HG03139 (cell line): Measurements from ENCODE around the gene RAB3IL1.
"Not testable (repeated sequence)": the region's sequence is repeated elsewhere in the genome, so short reads cannot be mapped to it uniquely, and the experiment has no call there.

Experiments used
- ATAC-seq: cut with Tn5 transposase; IDR thresholded peaks from one replicate; pipeline ENCODE4 v1.9.1; 2021; ENCODE audit not compliant: unreplicated experiment

The RAB3IL1 gene

DNA sequence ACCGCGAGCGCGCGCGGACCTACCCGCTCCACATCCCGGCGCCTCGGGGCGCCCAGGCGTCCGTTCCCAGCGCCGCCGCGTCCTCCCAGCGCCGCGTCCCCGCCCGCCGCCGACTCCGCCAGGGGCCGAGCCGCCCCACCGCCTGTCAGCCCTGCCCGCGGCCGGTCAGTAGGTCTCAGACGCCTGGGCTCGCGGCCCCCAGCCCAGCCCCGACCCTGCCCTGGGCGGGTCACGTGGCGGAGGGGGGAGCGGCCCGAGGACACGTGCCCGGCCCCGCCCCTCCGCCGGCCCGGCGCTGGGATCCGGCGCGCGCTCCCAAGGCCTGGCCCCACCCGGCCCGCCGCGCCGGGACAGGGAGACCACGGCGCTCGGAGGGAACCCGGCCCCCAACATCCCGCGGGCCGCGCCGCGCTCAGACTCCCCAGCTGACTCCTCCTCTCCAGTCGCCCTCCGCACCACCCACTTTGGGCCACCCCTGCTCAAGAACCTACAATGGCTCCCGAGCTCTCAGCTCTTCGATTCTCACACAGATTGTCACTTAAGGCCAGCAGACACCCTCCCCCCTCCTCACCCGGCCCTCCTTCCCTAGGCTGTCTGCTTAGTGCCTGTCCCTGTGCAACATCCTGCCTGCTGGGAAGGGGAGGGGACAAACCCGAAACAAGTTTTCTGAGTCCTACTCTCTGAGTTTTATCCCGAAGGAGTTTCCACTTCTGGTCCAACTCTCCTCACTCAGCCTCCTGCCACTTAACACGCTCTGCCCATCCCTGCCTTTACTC, at the start of gene RAB3IL1:
Gene RAB3IL1 (minus strand): TSS at position 233 of the 776 bp plus-strand sequence. CDS start 199 bp downstream, at position 34.
- no peak for ATAC-seq

GRCh38 chr11:61966734-61967115, 49.4 kb upstream of the RAB3IL1 start:
- no peak for ATAC-seq

DNA sequence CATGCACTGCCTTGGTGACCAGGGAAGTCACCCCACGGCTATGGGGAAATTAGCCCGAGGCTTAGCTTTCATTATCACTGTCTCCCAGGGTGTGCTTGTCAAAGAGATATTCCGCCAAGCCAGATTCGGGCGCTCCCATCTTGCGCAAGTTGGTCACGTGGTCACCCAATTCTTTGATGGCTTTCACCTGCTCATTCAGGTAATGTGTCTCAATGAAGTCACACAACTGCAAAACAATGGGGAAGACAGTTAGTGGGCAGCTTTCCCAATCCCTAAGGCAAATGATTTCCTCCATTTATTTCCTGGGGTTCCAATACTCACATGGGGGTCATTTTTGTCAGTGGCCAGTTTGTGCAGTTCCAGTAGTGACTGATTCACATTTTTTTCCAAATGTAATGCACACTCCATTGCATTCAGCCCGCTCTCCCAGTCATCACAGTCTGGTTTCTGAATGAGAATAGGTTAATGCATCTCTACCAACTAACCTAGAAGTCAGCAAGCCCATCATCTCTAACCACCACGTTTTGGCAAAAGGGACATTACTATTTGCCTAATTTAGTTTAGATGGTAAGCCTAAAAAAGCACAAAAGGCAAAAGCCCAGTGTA, 47.4 kb upstream of the RAB3IL1 start:
- ATAC-seq, result not testable (repeated sequence)

DNA sequence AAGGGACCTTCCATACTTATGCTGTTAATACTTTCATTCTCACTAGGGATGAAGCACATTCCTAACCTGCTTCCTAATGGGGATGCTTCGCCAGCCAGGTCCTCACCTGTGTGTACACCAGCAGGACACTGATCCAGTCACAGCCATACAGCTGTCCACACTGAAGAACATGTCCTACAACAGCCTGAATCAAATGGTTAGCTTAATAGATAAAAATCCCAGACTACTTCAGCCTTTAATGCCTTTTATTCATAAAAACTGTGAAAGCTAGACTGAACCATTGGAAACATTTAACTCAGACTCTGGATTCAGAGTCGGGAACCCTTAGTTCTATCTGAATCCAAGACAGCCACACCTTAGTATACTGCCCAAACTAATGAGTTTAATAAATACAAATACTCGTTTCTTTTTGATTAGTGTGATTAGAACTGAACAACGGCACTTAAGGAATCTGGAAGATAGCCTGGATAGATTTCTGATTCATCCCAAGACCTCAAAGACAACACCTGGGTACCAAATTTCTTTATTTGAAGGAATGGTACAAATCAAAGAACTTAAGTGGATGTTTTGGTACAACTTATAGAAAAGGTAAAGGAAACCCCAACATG, 46.8 kb upstream of the RAB3IL1 start:
- ATAC-seq, result no peak

DNA sequence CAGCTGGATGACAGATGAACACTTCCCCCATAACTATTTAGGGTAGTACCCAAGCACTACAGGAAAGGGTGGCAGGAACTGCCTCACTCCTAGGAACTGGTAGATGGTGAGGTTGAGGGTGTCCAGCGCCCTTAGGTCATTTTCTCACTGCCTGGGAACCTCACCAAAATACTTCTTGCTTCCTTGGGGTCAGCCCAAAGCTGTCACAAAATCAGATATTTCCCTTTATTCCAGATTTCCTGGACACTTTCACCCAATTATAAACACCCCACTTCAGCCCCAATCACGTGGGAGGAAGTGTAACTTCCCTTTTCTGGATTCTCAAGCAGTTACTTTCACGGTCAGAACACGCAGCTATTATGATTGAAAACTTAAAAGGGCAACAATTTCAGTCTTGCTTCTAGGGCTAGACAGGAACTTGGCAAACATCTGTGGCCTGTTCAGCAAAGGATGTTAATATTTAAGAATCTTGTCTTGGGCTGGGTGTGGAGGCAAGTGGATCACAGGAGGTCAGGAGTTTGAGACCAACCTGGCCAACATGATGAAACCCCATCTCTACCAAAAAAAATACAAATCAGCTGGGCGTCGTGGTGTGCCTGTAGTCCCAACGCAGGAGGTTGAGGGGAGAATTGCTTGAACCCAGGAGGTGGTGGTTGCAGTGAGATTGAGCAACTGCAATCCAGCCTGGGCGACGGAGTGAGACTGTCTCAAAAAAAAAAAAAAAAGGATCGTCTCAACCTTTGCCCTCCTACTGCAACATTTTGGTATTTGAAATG, 46.1 kb upstream of the RAB3IL1 start:
- no peak for ATAC-seq

GRCh38 chr11:61963016-61963281, 45.6 kb upstream of the RAB3IL1 start:
- ATAC-seq, result no peak

DNA sequence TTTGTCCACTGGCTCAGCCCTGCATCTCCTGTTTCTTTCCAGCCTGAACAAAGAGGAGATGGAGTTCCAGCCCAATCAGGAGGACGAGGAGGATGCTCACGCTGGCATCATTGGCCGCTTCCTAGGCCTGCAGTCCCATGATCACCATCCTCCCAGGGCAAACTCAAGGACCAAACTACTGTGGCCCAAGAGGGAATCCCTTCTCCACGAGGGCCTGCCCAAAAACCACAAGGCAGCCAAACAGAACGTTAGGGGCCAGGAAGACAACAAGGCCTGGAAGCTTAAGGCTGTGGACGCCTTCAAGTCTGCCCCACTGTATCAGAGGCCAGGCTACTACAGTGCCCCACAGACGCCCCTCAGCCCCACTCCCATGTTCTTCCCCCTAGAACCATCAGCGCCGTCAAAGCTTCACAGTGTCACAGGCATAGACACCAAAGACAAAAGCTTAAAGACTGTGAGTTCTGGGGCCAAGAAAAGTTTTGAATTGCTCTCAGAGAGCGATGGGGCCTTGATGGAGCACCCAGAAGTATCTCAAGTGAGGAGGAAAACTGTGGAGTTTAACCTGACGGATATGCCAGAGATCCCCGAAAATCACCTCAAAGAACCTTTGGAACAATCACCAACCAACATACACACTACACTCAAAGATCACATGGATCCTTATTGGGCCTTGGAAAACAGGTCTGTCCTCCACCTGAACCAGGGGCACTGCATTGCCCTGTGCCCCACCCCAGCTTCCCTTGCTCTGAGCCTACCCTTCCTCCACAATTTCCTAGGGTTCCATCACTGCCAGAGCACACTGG, 45.0 kb upstream of the RAB3IL1 start:
- ATAC-seq, result no peak

GRCh38 chr11:61961570-61962212, 44.3 kb upstream of the RAB3IL1 start:
- ATAC-seq, result no peak

- no peak for ATAC-seq
Measured at GRCh38 chr11:61960532-61960931, 43.2 kb upstream of the RAB3IL1 start.

GRCh38 chr11:61959678-61960077, 42.3 kb upstream of the RAB3IL1 start:
- no peak for ATAC-seq

DNA sequence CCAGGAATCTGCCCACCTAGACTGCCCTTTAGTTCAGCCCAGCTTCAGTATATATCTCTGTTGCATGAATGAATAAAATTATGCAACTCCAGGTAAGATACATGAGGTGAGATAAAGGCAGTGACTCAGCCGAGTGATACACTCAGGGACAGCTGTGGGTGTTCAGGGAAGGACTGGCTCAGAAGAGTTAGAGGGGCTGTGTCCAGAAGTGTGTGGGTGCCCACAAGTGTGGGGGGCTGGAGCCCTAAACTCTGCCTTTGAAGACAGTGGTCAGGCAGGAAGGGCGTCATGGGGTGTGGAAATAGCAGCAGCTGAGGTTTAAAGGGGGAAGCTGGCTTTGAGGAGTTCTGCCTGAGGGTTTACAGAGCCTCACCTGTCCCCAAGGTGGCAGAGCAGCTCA, 41.7 kb upstream of the RAB3IL1 start:
- no peak for ATAC-seq

DNA sequence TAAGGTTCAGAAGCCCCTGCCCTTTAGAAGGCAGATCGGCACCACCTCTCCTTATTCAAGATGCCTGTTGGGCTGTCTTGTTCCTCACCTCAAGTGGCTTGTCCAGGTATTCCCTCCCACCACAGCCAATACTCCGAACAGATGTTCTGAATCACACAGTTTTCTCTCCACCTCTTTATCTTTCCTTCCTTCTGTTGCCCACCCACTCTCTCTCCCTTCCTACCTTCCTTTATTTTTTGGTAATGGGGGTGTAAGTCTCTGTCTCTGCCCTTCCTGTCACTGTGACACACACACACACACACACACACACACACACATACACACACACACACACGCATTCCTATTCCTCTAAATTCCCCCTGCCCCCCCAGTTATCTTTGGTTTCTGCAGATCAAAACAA, 41.2 kb upstream of the RAB3IL1 start:
- no peak for ATAC-seq

DNA sequence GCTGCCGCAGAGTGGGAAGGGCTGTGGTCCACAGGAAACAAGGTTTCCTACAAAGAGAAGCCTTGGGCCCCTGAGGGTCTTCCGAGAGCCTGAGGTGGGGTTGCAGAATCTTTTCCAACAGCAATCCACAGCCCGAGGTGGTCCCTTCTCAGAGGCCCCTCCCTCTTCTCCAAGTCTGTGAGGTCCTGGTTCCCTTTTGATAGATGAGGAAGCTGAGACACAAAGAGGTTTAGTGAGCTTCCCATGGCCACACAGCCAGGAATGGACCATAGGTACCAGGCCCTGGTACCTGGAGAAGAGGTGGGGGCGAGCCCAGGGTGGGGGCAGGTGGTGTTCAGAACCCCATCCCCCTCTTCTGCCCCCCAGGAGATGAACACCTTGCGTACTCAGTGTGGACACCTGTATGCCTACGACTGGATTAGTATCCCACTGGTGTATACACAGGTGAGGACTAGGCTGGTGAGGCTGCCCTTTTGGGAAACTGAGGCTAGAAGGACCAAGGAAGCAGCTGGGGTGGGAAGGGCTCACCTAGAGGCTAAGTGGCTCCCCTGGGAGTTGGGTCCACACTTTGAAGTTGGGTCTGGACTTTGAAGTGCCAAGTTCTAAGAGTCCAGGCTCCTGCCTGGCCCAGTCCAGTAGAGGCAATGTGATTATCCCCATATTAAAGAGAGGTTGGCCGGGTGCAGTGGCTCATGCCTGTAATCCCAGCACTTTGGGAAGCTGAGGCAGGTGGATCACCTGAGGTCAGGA, 39.8 kb upstream of the RAB3IL1 start:
- ATAC-seq, result no peak

GRCh38 chr11:61956191-61957020, 39.0 kb upstream of the RAB3IL1 start:
- ATAC-seq, result no peak

GRCh38 chr11:61955422-61956135, 38.2 kb upstream of the RAB3IL1 start:
- no peak for ATAC-seq

DNA sequence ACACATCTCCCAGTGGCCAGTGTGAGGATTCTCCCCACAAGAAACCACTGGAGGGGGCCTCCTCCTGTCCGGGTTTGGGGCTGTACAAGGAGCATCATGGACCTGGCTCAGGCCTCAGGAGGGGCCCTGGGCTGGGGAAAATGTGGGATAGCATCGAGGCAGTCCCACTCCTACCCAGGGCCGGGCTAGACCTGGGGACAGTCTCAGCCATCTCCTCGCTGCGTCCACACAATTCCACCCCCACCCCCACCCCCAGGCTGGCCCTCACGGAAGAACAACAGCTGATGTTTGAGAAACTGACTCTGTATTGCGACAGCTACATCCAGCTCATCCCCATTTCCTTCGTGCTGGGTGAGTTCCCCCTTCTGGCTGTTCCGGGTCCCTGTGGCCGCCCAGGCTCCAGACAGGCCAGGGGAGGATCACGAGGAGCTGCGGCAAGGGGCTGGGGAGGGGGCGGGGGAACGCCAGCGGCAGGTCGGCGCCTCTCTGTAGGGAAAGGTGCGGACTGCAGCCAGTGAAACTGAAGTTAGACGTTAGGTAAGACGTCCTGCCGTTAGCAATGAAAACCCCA, 37.6 kb upstream of the RAB3IL1 start:
- ATAC-seq, result no peak

- ATAC-seq, result no peak
Measured at GRCh38 chr11:61954106-61954850, 36.9 kb upstream of the RAB3IL1 start.
